Omental fat pad (tissue), 4 donors: ENCODE measurements around the gene ADAM12. TPM values are rescaled to one million over a fixed set of nuclear protein-coding genes. Genes with fewer than 3 reads are reported as not detected.

Experiments used
- ATAC-seq: fragments of 150-250 bp; one replicate; pipeline ENCODE4 v1.9.1; 2016; ENCODE audit warnings: mild to moderate bottlenecking, moderate library complexity; ENCODE audit not compliant: low FRiP score
- DNase-seq: peaks from one replicate; pipeline ENCODE4 v3.0.0-alpha.2; 2019; ENCODE audit warnings: low spot score
- total RNA-seq, 4 donors: library from RNA; depleted of rRNA; stranded (reverse); fragments of >200 nt; gene quantifications; one replicate each; pipeline ENCODE4 v1.1.0, GENCODE V29; 2016
- TF ChIP-seq, protein P1 (sequence below), 3 donors: fragments of 450-650 bp; IDR thresholded peaks; one replicate each; pipeline ENCODE4 v1.5.1; 2016 to 2017; ENCODE audit warnings: antibody characterized with exemption in 3 of 3, mild to moderate bottlenecking in 3 of 3, moderate library complexity in 2 of 3

Gene ADAM12
- total RNA-seq, 4 donors from 2014 or later = 4.9 to 24.4 (median 10.9) TPM

DNA sequence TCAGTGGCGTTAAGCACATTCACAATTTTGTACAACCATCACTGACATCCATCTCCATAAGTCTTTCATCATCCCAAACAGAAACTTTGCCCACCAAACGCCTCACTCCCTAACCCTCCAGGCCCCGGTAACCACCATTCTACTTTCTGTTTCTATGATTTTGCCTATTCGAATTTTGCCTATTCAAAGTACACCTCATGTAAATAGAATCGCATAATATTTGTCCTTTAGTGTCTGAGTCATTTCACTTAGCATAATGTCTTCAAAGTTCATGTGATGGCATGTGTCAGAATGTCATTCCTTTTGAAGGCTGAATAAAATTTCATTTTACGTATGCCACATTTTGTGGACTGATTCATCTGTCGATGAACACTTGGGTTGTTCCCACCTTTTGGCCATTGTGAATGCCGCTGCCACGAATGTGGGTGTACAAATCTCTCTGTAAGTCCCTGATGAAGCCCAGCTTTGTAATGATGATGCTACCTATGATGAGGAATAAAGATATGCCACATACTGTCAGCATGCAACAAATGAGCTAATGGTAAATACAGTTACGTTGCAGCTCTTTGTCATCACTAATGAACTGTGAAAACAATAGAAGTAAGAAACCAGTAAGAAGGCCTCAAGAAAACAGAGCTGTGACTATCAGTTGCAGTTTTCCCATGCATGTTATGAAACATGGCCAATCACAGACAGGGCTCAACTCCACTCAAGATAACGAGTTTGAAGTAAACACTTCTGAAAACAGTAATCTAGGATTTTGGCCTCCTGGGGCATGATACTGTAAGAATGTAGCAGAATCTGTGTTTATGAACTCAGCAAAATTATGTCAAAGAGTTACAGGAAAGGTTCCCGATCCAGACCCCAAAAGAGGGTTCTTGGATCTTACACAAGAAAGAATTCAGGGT lies 120.0 kb downstream of the ADAM12 start:
- no peak for DNase-seq
- TF ChIP-seq, protein P1, sequence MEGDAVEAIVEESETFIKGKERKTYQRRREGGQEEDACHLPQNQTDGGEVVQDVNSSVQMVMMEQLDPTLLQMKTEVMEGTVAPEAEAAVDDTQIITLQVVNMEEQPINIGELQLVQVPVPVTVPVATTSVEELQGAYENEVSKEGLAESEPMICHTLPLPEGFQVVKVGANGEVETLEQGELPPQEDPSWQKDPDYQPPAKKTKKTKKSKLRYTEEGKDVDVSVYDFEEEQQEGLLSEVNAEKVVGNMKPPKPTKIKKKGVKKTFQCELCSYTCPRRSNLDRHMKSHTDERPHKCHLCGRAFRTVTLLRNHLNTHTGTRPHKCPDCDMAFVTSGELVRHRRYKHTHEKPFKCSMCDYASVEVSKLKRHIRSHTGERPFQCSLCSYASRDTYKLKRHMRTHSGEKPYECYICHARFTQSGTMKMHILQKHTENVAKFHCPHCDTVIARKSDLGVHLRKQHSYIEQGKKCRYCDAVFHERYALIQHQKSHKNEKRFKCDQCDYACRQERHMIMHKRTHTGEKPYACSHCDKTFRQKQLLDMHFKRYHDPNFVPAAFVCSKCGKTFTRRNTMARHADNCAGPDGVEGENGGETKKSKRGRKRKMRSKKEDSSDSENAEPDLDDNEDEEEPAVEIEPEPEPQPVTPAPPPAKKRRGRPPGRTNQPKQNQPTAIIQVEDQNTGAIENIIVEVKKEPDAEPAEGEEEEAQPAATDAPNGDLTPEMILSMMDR (IDR thresholded peaks at IDR 0.05) = no peak
- no peak for ATAC-seq

DNA sequence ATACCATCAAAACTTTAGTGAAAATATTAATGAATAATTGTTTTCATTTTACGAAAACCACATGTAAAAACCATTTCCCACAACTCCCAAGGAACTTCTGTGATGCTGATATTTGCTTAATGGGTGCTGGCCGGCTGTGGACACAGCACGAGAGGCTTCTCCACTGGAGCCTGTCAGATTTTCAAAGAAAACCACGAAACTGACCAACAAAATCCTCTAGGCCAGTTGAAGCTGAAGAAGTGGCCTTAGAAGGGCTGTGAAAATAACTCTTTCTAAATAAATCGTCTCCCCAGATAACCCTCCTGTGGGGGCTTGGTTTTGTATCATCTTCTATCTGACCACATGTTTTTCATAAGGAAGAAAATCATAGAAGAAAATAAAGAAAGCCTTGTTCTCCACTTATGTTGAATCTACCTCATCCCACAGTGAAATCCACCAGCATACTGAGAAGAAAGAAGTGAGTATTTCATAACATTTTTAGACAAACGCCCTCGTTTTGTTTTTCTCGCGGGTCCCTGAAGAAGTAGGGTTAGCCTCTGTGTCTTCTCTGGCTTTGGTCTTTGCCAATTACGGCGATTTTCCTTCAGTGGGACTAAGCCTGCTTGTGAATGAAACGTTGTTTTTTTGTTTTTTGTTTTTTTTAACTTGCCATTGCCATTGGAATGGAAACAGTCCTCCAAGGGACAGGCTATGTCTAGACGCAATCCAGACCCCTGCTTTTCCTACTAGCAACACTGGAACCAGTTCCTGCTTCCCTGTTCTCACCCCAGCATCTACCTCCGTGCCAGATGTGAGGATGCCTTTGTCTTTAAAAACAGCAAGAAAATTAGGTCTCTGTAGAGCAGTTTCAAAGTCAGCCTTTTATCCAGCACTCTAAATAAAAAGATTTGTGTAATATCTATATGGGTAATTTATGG lies 123.9 kb downstream of the ADAM12 start:
- ATAC-seq = no peak
- TF ChIP-seq, protein P1 (IDR thresholded peaks at IDR 0.05) = no peak
- DNase-seq = no peak

- ATAC-seq (no peak), DNase-seq (no peak)
- TF ChIP-seq, protein P1 (IDR thresholded peaks at IDR 0.05) = no peak
These were observed 125.1 kb downstream of the ADAM12 start for GRCh38 chr10:126263006-126263676.

- ATAC-seq (no peak), DNase-seq (no peak)
- TF ChIP-seq, protein P1 (IDR thresholded peaks at IDR 0.05) = no peak
These were observed 125.9 kb downstream of the ADAM12 start for GRCh38 chr10:126262233-126262838.

- DNase-seq (no peak), ATAC-seq (no peak)
- TF ChIP-seq, protein P1 (IDR thresholded peaks at IDR 0.05) = no peak
These were observed 128.4 kb downstream of the ADAM12 start for GRCh38 chr10:126259760-126260479.

GRCh38 chr10:126256864-126257263 lies 131.4 kb downstream of the ADAM12 start:
- TF ChIP-seq, protein P1 (IDR thresholded peaks at IDR 0.05) = no peak
- DNase-seq (no peak), ATAC-seq (no peak)
